ENCODE data around the gene FAM13A.

GRCh38 chr4:88745581-88746163 lies 311.3 kb downstream of the FAM13A start:
- TF ChIP-seq CTCF (IDR thresholded peaks at IDR 0.05 in 8 of 11, conservative IDR thresholded peaks at IDR 0.05 in 3 of 11) (no peak), POLR2A (IDR thresholded peaks at IDR 0.05) (no peak), POLR2AphosphoS5 (IDR thresholded peaks at IDR 0.05) (no peak)
